HEK293 (cell line): ENCODE data around the gene NRIP3.
"Not testable (repeated sequence)": the region's sequence is repeated elsewhere in the genome, so short reads cannot be mapped to it uniquely, and the experiment has no call there.

Source experiments
- CTCF ChIA-PET: fragments of 350-600 bp; formaldehyde crosslinking; extraction: SDS; loops from one replicate; lab custom pipeline; 2021; ENCODE audit warnings: antibody characterized with exemption; lab: Yijun Ruan, JAX
- POLR2A ChIA-PET: fragments of 300-600 bp; formaldehyde crosslinking; extraction: SDS; loops from one replicate; lab custom pipeline; 2020; ENCODE audit warnings: antibody characterized with exemption, inconsistent platforms; lab: Yijun Ruan, JAX
- H3K27ac ChIP-seq: fragments of 200-500 bp; sonication (Bioruptor generic); 2 replicates; pipeline ENCODE4 v1.5.1; 2014; ENCODE audit warnings: low read depth, low read length, control low read depth, inconsistent platforms; ENCODE audit errors: extremely low read depth
- H3K36me3 ChIP-seq, 2 experiments: fragments of 200-500 bp in 1 of 2; sonication (Bioruptor generic) in 1 of 2; 1 replicate in 1 of 2; 2 replicates in 1 of 2; pipeline ENCODE4 v1.5.1; 2014 to 2017; ENCODE audit warnings: inconsistent platforms in 2 of 2, low read length in 2 of 2; ENCODE audit not compliant: control insufficient read depth in 2 of 2, insufficient read depth in 1 of 2
- H3K4me1 ChIP-seq: fragments of 200-500 bp; sonication (Bioruptor generic); 2 replicates; pipeline ENCODE4 v1.5.1; 2014; ENCODE audit warnings: mild to moderate bottlenecking, low read length, inconsistent platforms; ENCODE audit not compliant: control insufficient read depth, insufficient read depth
- H3K4me3 ChIP-seq: 2 replicates; pipeline ENCODE4 v1.5.1; 2011; ENCODE audit warnings: low read depth, mild to moderate bottlenecking, control low read depth, low read length, moderate library complexity
- H3K9me3 ChIP-seq: fragments of 200-500 bp; sonication (Bioruptor generic); 2 replicates; pipeline ENCODE4 v1.5.1; 2014; ENCODE audit warnings: low read depth, low read length, inconsistent platforms; ENCODE audit not compliant: control insufficient read depth, insufficient read depth
- AEBP2 ChIP-seq: fragments of 450-650 bp; formaldehyde crosslinking; IDR thresholded peaks from 2 replicates; pipeline ENCODE4 v1.5.1; 2016; ENCODE audit warnings: missing biosample characterization, missing genetic modification characterization, borderline replicate concordance
- GLIS2 ChIP-seq: fragments of 450-650 bp; formaldehyde crosslinking; IDR thresholded peaks from 2 replicates; pipeline ENCODE4 v1.5.1; 2016; ENCODE audit warnings: missing biosample characterization, missing genetic modification characterization
- HOXC10 ChIP-seq: sonication (generic); formaldehyde crosslinking; IDR thresholded peaks from 2 replicates; pipeline ENCODE4 v1.8.1; 2023; ENCODE audit warnings: mild to moderate bottlenecking, missing genetic modification reagents
- KLF9 ChIP-seq: fragments of 450-650 bp; formaldehyde crosslinking; IDR thresholded peaks from 2 replicates; pipeline ENCODE4 v1.5.1; 2016; ENCODE audit warnings: missing biosample characterization, missing genetic modification characterization, low read depth
- OSR2 ChIP-seq: fragments of 450-650 bp; formaldehyde crosslinking; IDR thresholded peaks from 2 replicates; pipeline ENCODE4 v1.5.1; 2016; ENCODE audit warnings: missing biosample characterization, missing genetic modification characterization
- OVOL3 ChIP-seq: fragments of 450-650 bp; formaldehyde crosslinking; IDR thresholded peaks from 2 replicates; pipeline ENCODE4 v1.5.1; 2016; ENCODE audit warnings: missing biosample characterization, missing genetic modification characterization
- SP2 ChIP-seq: fragments of 450-650 bp; formaldehyde crosslinking; IDR thresholded peaks from 2 replicates; pipeline ENCODE4 v1.5.1; 2016; ENCODE audit warnings: missing biosample characterization, missing genetic modification characterization
- ZBTB17 ChIP-seq: fragments of 450-650 bp; formaldehyde crosslinking; IDR thresholded peaks from 2 replicates; pipeline ENCODE4 v1.5.1; 2016; ENCODE audit warnings: missing biosample characterization, missing genetic modification characterization
- ZIC2 ChIP-seq: fragments of 450-650 bp; formaldehyde crosslinking; IDR thresholded peaks from 2 replicates; pipeline ENCODE4 v1.5.1; 2016; ENCODE audit warnings: missing biosample characterization, missing genetic modification characterization
- ZNF133 ChIP-seq: fragments of 450-650 bp; formaldehyde crosslinking; IDR thresholded peaks from 2 replicates; pipeline ENCODE4 v1.5.1; 2016; ENCODE audit warnings: missing biosample characterization, missing genetic modification characterization
- ZNF146 ChIP-seq: fragments of 450-650 bp; formaldehyde crosslinking; IDR thresholded peaks from 2 replicates; pipeline ENCODE4 v1.5.1; 2016; ENCODE audit warnings: missing biosample characterization, missing genetic modification characterization
- ZNF16 ChIP-seq: fragments of 450-650 bp; formaldehyde crosslinking; IDR thresholded peaks from 2 replicates; pipeline ENCODE4 v1.5.1; 2016; ENCODE audit warnings: low read depth, missing biosample characterization, missing genetic modification characterization
- ZNF169 ChIP-seq: fragments of 450-650 bp; formaldehyde crosslinking; IDR thresholded peaks from 2 replicates; pipeline ENCODE4 v1.5.1; 2016; ENCODE audit warnings: missing biosample characterization, missing genetic modification characterization
- ZNF311 ChIP-seq: fragments of 450-650 bp; formaldehyde crosslinking; IDR thresholded peaks from 2 replicates; pipeline ENCODE4 v1.5.1; 2017; ENCODE audit warnings: missing biosample characterization, missing genetic modification characterization, borderline replicate concordance
- ZNF37A ChIP-seq: fragments of 450-650 bp; IDR thresholded peaks from 2 replicates; pipeline ENCODE4 v1.5.1; 2018; ENCODE audit warnings: missing biosample characterization, missing genetic modification characterization
- ZNF596 ChIP-seq: fragments of 450-650 bp; IDR thresholded peaks from 2 replicates; pipeline ENCODE4 v1.5.0; 2018; ENCODE audit warnings: missing biosample characterization, mild to moderate bottlenecking, missing genetic modification characterization, moderate library complexity
- ZNF701 ChIP-seq: fragments of 450-650 bp; formaldehyde crosslinking; IDR thresholded peaks from 2 replicates; pipeline ENCODE4 v1.5.1; 2016; ENCODE audit warnings: missing biosample characterization, missing genetic modification characterization
- ZNF707 ChIP-seq: fragments of 450-650 bp; formaldehyde crosslinking; IDR thresholded peaks from 2 replicates; pipeline ENCODE4 v1.5.1; 2016; ENCODE audit warnings: missing biosample characterization, missing genetic modification characterization
- TF ChIP-seq, protein P1 (sequence below): fragments of 450-650 bp; formaldehyde crosslinking; IDR thresholded peaks from 2 replicates; pipeline ENCODE4 v1.5.1; 2016; ENCODE audit warnings: missing biosample characterization, missing genetic modification characterization
- TF ChIP-seq, protein P2 (sequence below): fragments of 450-650 bp; IDR thresholded peaks from 2 replicates; pipeline ENCODE4 v1.5.1; 2018; ENCODE audit warnings: missing biosample characterization, mild to moderate bottlenecking, missing genetic modification characterization
- TF ChIP-seq, protein P3 (sequence below): fragments of 450-650 bp; formaldehyde crosslinking; IDR thresholded peaks from 2 replicates; pipeline ENCODE4 v1.5.1; 2017; ENCODE audit warnings: missing biosample characterization, missing genetic modification characterization

The NRIP3 gene

GRCh38 chr11:9014826-9015225 is 11.0 kb upstream of the NRIP3 start (continued):
- TF ChIP-seq, protein P1, sequence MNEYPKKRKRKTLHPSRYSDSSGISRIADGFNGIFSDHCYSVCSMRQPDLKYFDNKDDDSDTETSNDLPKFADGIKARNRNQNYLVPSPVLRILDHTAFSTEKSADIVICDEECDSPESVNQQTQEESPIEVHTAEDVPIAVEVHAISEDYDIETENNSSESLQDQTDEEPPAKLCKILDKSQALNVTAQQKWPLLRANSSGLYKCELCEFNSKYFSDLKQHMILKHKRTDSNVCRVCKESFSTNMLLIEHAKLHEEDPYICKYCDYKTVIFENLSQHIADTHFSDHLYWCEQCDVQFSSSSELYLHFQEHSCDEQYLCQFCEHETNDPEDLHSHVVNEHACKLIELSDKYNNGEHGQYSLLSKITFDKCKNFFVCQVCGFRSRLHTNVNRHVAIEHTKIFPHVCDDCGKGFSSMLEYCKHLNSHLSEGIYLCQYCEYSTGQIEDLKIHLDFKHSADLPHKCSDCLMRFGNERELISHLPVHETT (tag by site-specific recombination): no peak
- TF ChIP-seq SP2 (tag by site-specific recombination) (no peak), ZNF707 (tag by site-specific recombination) (no peak), ZNF596 (tag by site-specific recombination) (no peak), ZNF701 (no peak)
- TF ChIP-seq, all 188 proteins: peak for 0

- Histone ChIP-seq H3K36me3 (no peaks in the 10 kb centered on the region), H3K27ac (no peak overlapping the region), H3K4me1 (no peaks in the 10 kb centered on the region), H3K9me3 (no peaks in the 10 kb centered on the region), H3K4me3 (no peak overlapping the region)
- POLR2A ChIA-PET: no interaction called here
- no peak for TF ChIP-seq ZNF16 (tag by site-specific recombination)
- TF ChIP-seq ZNF133 (tag by site-specific recombination): no peak
- TF ChIP-seq ZNF596 (tag by site-specific recombination): no peak
- TF ChIP-seq AEBP2 (tag by site-specific recombination): no peak
- no peak for TF ChIP-seq ZNF311 (tag by site-specific recombination)
- no peak for TF ChIP-seq OSR2 (tag by site-specific recombination)
- no peak for TF ChIP-seq GLIS2
- TF ChIP-seq KLF9 (tag by site-specific recombination): no peak
- CTCF ChIA-PET: interaction anchor here (0.7 to 6.2 kb wide), 7 partner anchors 13 to 486 kb away, joined by 3 to 78 read pairs (median 3); no protein-coding TSS in a partner anchor
Measured at GRCh38 chr11:9013373-9013772, 9.6 kb upstream of the NRIP3 start.

DNA sequence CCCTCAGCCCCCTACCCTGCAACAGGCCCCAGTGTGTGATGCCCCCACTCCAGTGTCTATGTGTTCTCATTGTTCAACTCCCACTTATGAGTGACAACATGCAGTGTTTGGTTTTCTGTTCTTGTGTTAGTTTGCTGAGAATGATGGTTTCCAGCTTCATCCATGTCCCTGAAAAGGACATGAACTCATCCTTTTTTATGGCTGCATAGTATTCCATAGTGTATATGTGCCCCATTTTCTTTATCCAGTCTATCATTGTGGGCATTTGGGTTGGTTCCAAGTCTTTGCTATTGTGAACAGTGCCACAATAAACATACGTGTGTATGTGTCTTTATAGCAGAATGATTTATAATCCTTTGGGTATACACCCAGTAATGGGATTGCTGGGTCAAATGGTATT is 5.7 kb upstream of the NRIP3 start:
- H3K36me3 ChIP-seq, H3K9me3 ChIP-seq, POLR2A ChIA-PET, H3K4me3 ChIP-seq, H3K27ac ChIP-seq, H3K4me1 ChIP-seq: not testable (repeated sequence)
- CTCF ChIA-PET: interaction anchor here (0.6 kb wide), 2 partner anchors 371 to 775 kb away, joined by 3 to 6 read pairs; no protein-coding TSS in a partner anchor
- peak; percentile 92 for TF ChIP-seq ZNF146
- TF ChIP-seq, all 188 proteins: peak for 1; not testable (repeated sequence) for 187

DNA sequence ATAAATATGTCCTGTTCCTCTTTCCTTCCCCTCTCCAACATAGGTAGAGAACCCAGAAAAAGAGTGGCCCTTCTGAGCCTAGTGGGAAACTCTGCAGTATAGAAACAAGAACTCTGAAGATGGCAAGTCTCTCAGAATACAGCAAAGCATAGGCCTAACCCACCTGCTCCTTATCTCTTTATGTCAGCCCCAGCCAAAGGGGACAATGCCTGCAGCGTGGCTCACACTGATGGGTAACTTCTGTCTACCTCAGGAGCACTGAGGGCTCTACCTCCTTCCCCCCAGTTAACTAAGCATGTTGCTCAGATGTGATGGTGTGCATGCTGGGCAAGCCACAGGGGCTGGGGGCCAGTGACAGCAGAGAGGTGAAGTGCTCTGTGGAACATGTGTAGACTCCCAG is 4.9 kb upstream of the NRIP3 start:
- CTCF ChIA-PET: no interaction called here

GRCh38 chr11:9008011-9008550 is 4.3 kb upstream of the NRIP3 start:
- ChIA-PET POLR2A (no interaction called here), CTCF (no interaction called here)
- H3K4me3 ChIP-seq: no peak overlapping the region
- H3K36me3 ChIP-seq: no peaks in the 10 kb centered on the region
- H3K27ac ChIP-seq: no peak overlapping the region
- H3K4me1 ChIP-seq: no peaks in the 10 kb centered on the region
- H3K9me3 ChIP-seq: no peaks in the 10 kb centered on the region
- TF ChIP-seq, protein P2, sequence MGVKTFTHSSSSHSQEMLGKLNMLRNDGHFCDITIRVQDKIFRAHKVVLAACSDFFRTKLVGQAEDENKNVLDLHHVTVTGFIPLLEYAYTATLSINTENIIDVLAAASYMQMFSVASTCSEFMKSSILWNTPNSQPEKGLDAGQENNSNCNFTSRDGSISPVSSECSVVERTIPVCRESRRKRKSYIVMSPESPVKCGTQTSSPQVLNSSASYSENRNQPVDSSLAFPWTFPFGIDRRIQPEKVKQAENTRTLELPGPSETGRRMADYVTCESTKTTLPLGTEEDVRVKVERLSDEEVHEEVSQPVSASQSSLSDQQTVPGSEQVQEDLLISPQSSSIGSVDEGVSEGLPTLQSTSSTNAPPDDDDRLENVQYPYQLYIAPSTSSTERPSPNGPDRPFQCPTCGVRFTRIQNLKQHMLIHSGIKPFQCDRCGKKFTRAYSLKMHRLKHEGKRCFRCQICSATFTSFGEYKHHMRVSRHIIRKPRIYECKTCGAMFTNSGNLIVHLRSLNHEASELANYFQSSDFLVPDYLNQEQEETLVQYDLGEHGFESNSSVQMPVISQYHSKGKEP (tag by site-specific recombination): no peak
- TF ChIP-seq ZNF37A (tag by site-specific recombination) (no peak), ZNF169 (tag by site-specific recombination) (no peak), ZBTB17 (tag by site-specific recombination) (no peak), OSR2 (tag by site-specific recombination) (no peak), HOXC10 (CRISPR knock-in tag) (no peak)
- TF ChIP-seq, protein P3, sequence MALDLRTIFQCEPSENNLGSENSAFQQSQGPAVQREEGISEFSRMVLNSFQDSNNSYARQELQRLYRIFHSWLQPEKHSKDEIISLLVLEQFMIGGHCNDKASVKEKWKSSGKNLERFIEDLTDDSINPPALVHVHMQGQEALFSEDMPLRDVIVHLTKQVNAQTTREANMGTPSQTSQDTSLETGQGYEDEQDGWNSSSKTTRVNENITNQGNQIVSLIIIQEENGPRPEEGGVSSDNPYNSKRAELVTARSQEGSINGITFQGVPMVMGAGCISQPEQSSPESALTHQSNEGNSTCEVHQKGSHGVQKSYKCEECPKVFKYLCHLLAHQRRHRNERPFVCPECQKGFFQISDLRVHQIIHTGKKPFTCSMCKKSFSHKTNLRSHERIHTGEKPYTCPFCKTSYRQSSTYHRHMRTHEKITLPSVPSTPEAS (tag by site-specific recombination): no peak

More for the DNA sequence above, 4.9 kb upstream of the NRIP3 start:
- Histone ChIP-seq H3K4me3 (no peak overlapping the region), H3K27ac (no peak overlapping the region), H3K9me3 (no peaks in the 10 kb centered on the region), H3K4me1 (no peaks in the 10 kb centered on the region), H3K36me3 (no peaks in the 10 kb centered on the region)
- TF ChIP-seq ZIC2 (tag by site-specific recombination): 0 out of 2 replicates have a peak, but pooled peaks have one; percentile 22
- no peak for TF ChIP-seq OVOL3 (tag by site-specific recombination)
- POLR2A ChIA-PET: no interaction called here
